Measurements from ENCODE around the gene WDR70. TPM values are rescaled to one million over a fixed set of nuclear protein-coding genes. Genes with fewer than 3 reads are reported as not detected.
"Not testable (repeated sequence)": the region's sequence is repeated elsewhere in the genome, so short reads cannot be mapped to it uniquely, and the experiment has no call there.

The WDR70 gene
- total and polyA plus RNA-seq, 4 donors = 11.0 to 57.8 (median 26.2) TPM

DNA sequence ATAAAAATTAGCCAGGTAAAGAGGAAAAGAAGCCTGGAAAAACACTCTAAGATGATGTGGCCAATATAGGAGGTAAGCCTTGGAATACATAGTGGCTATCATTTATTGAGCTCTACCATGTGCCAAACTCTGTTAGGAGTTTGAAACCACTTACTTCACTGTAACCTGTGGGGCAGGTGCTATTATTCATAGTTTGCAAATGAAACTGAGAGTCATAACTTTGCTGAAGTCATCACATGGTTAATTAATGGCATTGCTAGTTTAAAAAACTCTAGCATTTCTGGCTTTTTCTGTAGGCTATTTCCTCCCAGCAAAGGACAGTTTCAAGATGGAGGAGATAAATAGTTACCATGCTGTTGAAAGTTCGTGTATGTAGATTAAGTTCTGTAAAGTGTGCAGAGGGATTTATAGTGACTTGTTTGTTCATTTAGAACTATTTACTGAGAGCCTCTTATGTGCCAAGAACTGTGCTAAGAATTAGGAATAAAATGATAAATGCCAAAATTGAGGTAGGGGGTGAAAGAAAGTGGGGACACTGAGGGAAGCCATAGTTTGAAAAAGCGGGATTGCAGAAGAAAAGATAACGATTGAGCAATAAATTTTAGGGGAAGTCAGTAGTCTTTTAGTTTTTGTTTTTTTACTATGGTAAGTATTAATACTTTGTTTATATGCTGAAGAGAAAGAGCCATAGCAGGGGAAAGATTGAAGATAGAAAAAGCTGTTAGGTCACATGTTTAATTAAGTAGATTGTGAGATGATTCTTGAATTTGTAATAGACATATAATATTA is 57.2 kb downstream of the WDR70 start:
- DNase-seq (no peak), ATAC-seq (ENCODE audit: insufficient read depth, low FRiP score) (no peak)
- TF ChIP-seq, protein P1, sequence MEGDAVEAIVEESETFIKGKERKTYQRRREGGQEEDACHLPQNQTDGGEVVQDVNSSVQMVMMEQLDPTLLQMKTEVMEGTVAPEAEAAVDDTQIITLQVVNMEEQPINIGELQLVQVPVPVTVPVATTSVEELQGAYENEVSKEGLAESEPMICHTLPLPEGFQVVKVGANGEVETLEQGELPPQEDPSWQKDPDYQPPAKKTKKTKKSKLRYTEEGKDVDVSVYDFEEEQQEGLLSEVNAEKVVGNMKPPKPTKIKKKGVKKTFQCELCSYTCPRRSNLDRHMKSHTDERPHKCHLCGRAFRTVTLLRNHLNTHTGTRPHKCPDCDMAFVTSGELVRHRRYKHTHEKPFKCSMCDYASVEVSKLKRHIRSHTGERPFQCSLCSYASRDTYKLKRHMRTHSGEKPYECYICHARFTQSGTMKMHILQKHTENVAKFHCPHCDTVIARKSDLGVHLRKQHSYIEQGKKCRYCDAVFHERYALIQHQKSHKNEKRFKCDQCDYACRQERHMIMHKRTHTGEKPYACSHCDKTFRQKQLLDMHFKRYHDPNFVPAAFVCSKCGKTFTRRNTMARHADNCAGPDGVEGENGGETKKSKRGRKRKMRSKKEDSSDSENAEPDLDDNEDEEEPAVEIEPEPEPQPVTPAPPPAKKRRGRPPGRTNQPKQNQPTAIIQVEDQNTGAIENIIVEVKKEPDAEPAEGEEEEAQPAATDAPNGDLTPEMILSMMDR (IDR thresholded peaks at IDR 0.05; ENCODE audit: control extremely low read depth, extremely low read depth) = no peak
- H3K27me3 ChIP-seq (ENCODE audit: control insufficient read depth in 3 of 3, insufficient read depth in 3 of 3, low read length in 2 of 3) = no peaks in the 10 kb centered on the region
- no peak overlapping the region for H3K27ac ChIP-seq (ENCODE audit: low read depth in 1 of 2, low read length in 1 of 2)
- WGBS, 2 donors = 84 to 89% methylated on average over 3 of the region's 3 CpGs
- no peaks in the 10 kb centered on the region for H3K36me3 ChIP-seq (ENCODE audit: control insufficient read depth in 4 of 4, insufficient read depth in 4 of 4, low read length in 4 of 4)
- no peak overlapping the region for H3K4me3 ChIP-seq
- no peaks in the 10 kb centered on the region for H3K4me1 ChIP-seq (ENCODE audit: control insufficient read depth in 5 of 5, insufficient read depth in 5 of 5, low read length in 5 of 5)
- H3K9ac ChIP-seq (ENCODE audit: insufficient read depth in 1 of 2, low read length in 2 of 2) = no peak overlapping the region
- H3K9me3 ChIP-seq (ENCODE audit: control insufficient read depth in 4 of 4, insufficient read depth in 3 of 4, low read length in 3 of 4) = no peaks in the 10 kb centered on the region

DNA sequence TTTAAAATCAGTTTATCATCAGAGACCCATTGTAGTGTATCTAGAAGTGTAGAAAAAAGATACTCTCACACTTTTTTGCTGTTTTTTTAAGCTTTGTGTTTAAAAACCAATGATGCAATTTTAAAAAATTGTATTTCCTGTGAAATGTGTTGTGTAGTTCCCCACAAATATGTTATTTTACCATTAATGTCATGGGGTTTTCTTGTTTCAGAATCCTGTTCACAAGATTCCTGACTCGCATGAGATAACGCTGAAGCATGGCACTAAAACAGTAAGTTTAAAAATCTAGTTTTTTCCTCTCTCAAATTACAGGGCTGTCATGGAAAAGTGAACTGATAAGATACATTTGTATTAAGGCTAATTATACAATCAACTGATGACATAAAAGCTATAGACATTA is 58.6 kb downstream of the WDR70 start:
- H3K4me1 ChIP-seq (ENCODE audit: control insufficient read depth in 5 of 5, insufficient read depth in 5 of 5, low read length in 5 of 5) = no peaks in the 10 kb centered on the region
- H3K27me3 ChIP-seq (ENCODE audit: control insufficient read depth in 3 of 3, insufficient read depth in 3 of 3, low read length in 2 of 3) = no peaks in the 10 kb centered on the region
- H3K9ac ChIP-seq (ENCODE audit: insufficient read depth in 1 of 2, low read length in 2 of 2) = no peak overlapping the region
- H3K9me3 ChIP-seq (ENCODE audit: control insufficient read depth in 4 of 4, insufficient read depth in 3 of 4, low read length in 3 of 4) = no peaks in the 10 kb centered on the region
- H3K36me3 ChIP-seq (ENCODE audit: control insufficient read depth in 4 of 4, insufficient read depth in 4 of 4, low read length in 4 of 4) = no peaks in the 10 kb centered on the region
- TF ChIP-seq, protein P1 (IDR thresholded peaks at IDR 0.05; ENCODE audit: control extremely low read depth, extremely low read depth) = no peak
- H3K27ac ChIP-seq (ENCODE audit: low read depth in 1 of 2, low read length in 1 of 2) = no peak overlapping the region
- ATAC-seq (ENCODE audit: insufficient read depth, low FRiP score) = no peak
- H3K4me3 ChIP-seq = no peak overlapping the region
- WGBS, 2 donors = 94 to 98% methylated on average over 2 of the region's 2 CpGs
- no peak for DNase-seq

DNA sequence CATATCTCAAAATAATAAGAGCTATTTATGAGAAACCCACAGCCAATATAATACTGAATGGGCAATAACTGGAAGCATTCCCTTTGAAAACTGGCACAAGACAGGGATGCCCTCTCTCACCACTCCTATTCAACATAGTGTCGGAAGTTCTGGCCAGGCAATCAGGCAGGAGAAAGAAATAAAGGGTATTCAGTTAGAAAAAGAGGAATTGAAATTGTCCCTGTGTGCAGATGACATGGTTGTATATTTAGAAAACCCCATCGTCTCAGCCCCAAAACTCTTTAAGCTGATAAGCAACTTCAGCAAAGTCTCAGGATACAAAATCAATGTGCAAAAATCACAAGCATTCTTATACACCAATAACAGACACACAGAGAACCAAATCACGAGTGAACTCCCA is 66.7 kb downstream of the WDR70 start:
- not testable (repeated sequence) for DNase-seq; ATAC-seq (ENCODE audit: insufficient read depth, low FRiP score)
- 75 to 86% methylated on average over 2 to 3 of the region's 3 CpGs for WGBS, 2 donors

DNA sequence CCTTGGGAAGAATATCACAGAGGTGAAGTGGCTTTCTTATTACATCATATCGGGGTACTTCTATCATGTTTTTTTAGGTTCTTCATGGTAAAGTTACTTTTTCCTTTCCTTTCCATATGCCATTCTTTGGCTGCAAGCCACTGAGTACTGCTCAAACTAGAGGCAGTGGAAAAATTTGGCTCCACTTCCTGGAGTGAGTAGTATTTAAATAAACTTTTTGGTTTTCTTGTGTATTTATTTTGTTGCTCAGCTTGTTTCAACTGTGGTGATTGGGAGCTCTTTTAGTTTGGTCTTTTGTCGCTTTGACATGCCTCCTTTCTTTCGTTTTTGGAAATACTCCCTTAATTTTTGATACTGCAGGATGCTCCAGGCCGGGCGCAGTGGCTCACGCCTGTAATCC is 69.8 kb downstream of the WDR70 start:
- H3K9ac ChIP-seq (ENCODE audit: insufficient read depth in 1 of 2, low read length in 2 of 2) = no peak overlapping the region
- no peaks in the 10 kb centered on the region for H3K9me3 ChIP-seq (ENCODE audit: control insufficient read depth in 4 of 4, insufficient read depth in 3 of 4, low read length in 3 of 4)
- no peak for DNase-seq
- no peak for ATAC-seq (ENCODE audit: insufficient read depth, low FRiP score)
- H3K4me3 ChIP-seq = no peak overlapping the region
- H3K36me3 ChIP-seq (ENCODE audit: control insufficient read depth in 4 of 4, insufficient read depth in 4 of 4, low read length in 4 of 4) = peaks cover 0 to 8% (median 3%) of the 10 kb centered on the region in 4 donors
- 94 to 97% methylated on average over 6 of the region's 6 CpGs for WGBS, 2 donors
- no peak overlapping the region for H3K27ac ChIP-seq (ENCODE audit: low read depth in 1 of 2, low read length in 1 of 2)
- TF ChIP-seq, protein P1 (IDR thresholded peaks at IDR 0.05; ENCODE audit: control extremely low read depth, extremely low read depth) = no peak
- no peaks in the 10 kb centered on the region for H3K27me3 ChIP-seq (ENCODE audit: control insufficient read depth in 3 of 3, insufficient read depth in 3 of 3, low read length in 2 of 3)
- no peaks in the 10 kb centered on the region for H3K4me1 ChIP-seq (ENCODE audit: control insufficient read depth in 5 of 5, insufficient read depth in 5 of 5, low read length in 5 of 5)

More for the DNA sequence above, 66.7 kb downstream of the WDR70 start:
- not testable (repeated sequence) for H3K9ac ChIP-seq (ENCODE audit: insufficient read depth in 1 of 2, low read length in 2 of 2); H3K4me3 ChIP-seq; H3K27me3 ChIP-seq (ENCODE audit: control insufficient read depth in 3 of 3, insufficient read depth in 3 of 3, low read length in 2 of 3); H3K9me3 ChIP-seq (ENCODE audit: control insufficient read depth in 4 of 4, insufficient read depth in 3 of 4, low read length in 3 of 4); H3K36me3 ChIP-seq (ENCODE audit: control insufficient read depth in 4 of 4, insufficient read depth in 4 of 4, low read length in 4 of 4); H3K27ac ChIP-seq (ENCODE audit: low read depth in 1 of 2, low read length in 1 of 2); H3K4me1 ChIP-seq (ENCODE audit: control insufficient read depth in 5 of 5, insufficient read depth in 5 of 5, low read length in 5 of 5)

DNA sequence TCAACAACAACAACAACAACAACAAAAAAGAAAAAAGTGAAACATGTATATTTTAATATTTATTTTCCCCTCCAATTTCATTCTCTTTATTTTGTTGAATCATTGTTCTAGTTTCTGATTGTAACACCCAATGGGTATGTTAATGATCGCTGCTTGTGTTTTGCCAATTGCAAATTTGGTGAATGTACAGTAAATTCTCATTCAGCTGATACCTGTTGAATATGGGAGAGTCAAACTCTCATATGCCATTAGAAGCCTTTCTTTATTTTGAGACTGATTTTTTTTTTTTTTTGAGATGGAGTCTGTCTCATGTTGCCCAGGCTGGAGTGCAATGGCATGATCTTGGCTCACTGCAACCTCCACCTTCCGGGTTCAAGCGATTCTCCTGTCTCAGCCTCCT is 72.9 kb downstream of the WDR70 start:
- H3K36me3 ChIP-seq (ENCODE audit: control insufficient read depth in 4 of 4, insufficient read depth in 4 of 4, low read length in 4 of 4); H3K4me3 ChIP-seq; ATAC-seq (ENCODE audit: insufficient read depth, low FRiP score); H3K27me3 ChIP-seq (ENCODE audit: control insufficient read depth in 3 of 3, insufficient read depth in 3 of 3, low read length in 2 of 3); H3K4me1 ChIP-seq (ENCODE audit: control insufficient read depth in 5 of 5, insufficient read depth in 5 of 5, low read length in 5 of 5); H3K9ac ChIP-seq (ENCODE audit: insufficient read depth in 1 of 2, low read length in 2 of 2); DNase-seq; H3K27ac ChIP-seq (ENCODE audit: low read depth in 1 of 2, low read length in 1 of 2); H3K9me3 ChIP-seq (ENCODE audit: control insufficient read depth in 4 of 4, insufficient read depth in 3 of 4, low read length in 3 of 4): not testable (repeated sequence)
- WGBS, 2 donors = 96 to 100% methylated on average over 3 of the region's 3 CpGs

DNA sequence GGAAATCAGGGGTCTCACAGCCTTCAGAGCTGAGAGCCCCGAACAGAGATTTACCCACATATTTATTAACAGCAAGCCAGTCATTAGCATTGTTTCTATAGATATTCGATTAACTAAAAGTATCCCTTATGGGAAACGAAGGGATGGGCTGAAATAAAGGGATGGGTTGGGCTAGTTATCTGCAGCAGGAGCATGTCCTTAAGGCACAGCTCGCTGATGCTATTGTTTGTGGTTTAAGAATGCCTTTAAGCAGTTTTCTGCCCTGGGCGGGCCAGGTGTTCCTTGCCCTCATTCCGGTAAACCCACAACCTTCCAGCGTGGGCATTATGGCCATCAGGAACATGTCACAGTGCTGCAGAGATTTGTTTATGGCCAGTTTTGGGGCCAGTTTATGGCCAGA is 74.1 kb downstream of the WDR70 start:
- ATAC-seq (ENCODE audit: insufficient read depth, low FRiP score); H3K27me3 ChIP-seq (ENCODE audit: control insufficient read depth in 3 of 3, insufficient read depth in 3 of 3, low read length in 2 of 3): not testable (repeated sequence)
- 97 to 98% methylated on average over 6 of the region's 7 CpGs for WGBS, 2 donors

More for the DNA sequence above, 74.1 kb downstream of the WDR70 start:
- not testable (repeated sequence) for H3K9ac ChIP-seq (ENCODE audit: insufficient read depth in 1 of 2, low read length in 2 of 2); H3K4me3 ChIP-seq; H3K36me3 ChIP-seq (ENCODE audit: control insufficient read depth in 4 of 4, insufficient read depth in 4 of 4, low read length in 4 of 4); H3K4me1 ChIP-seq (ENCODE audit: control insufficient read depth in 5 of 5, insufficient read depth in 5 of 5, low read length in 5 of 5); DNase-seq; H3K9me3 ChIP-seq (ENCODE audit: control insufficient read depth in 4 of 4, insufficient read depth in 3 of 4, low read length in 3 of 4); H3K27ac ChIP-seq (ENCODE audit: low read depth in 1 of 2, low read length in 1 of 2)

Data from lung (tissue), 12 donors.